Neural cell (in vitro differentiated cells): Measurements from ENCODE around the gene ARHGAP9. TPM values are rescaled to one million over a fixed set of nuclear protein-coding genes. Genes with fewer than 3 reads are reported as not detected.
"Not testable (repeated sequence)": the region's sequence is repeated elsewhere in the genome, so short reads cannot be mapped to it uniquely, and the experiment has no call there.

ENCODE experiments used
- H2AFZ ChIP-seq: fragments of 200-600, 300-800 bp; sonication (generic), shearing (Covaris generic); 2 replicates; pipeline ENCODE4 v1.6.0; 2014; ENCODE audit warnings: low read depth, mild to moderate bottlenecking, antibody characterized with exemption, low read length, moderate library complexity
- H3F3A ChIP-seq: fragments of 200-600 bp; shearing (Covaris generic); 2 replicates; pipeline ENCODE4 v1.6.1; 2016; ENCODE audit warnings: mild to moderate bottlenecking, moderate library complexity, mixed read lengths, antibody characterized with exemption, low read length; ENCODE audit not compliant: insufficient read depth, poor library complexity, severe bottlenecking
- H3K27ac ChIP-seq: fragments of 200-600, 300-800 bp; sonication (generic), shearing (Covaris generic); 2 replicates; pipeline ENCODE4 v1.5.1; 2014; ENCODE audit warnings: mild to moderate bottlenecking, low read length, moderate library complexity
- H3K27me3 ChIP-seq: fragments of 300-800, 200-600 bp; sonication (generic), shearing (Covaris generic); 2 replicates; pipeline ENCODE4 v1.6.0; 2014; ENCODE audit warnings: mild to moderate bottlenecking, low read depth, low read length, moderate library complexity; ENCODE audit not compliant: insufficient read depth
- H3K36me3 ChIP-seq: fragments of 300-800, 200-600 bp; sonication (generic), shearing (Covaris generic); 2 replicates; pipeline ENCODE4 v1.5.1; 2014; ENCODE audit warnings: mild to moderate bottlenecking, antibody characterized with exemption, low read length, moderate library complexity; ENCODE audit not compliant: insufficient read depth
- H3K4me2 ChIP-seq: fragments of 300-800, 200-600 bp; sonication (generic), shearing (Covaris generic); 2 replicates; pipeline ENCODE4 v1.6.0; 2014; ENCODE audit warnings: mild to moderate bottlenecking, low read length
- H3K4me3 ChIP-seq: fragments of 300-800, 200-600 bp; sonication (generic), shearing (Covaris generic); 2 replicates; pipeline ENCODE4 v1.5.1; 2014; ENCODE audit warnings: mild to moderate bottlenecking, low read length, moderate library complexity
- H3K79me2 ChIP-seq: fragments of 200-600 bp; shearing (Covaris generic); replicated peaks from 2 replicates; pipeline ENCODE4 v1.6.0; 2014; ENCODE audit warnings: mild to moderate bottlenecking, low read length, moderate library complexity; ENCODE audit not compliant: insufficient read depth
- H3K9ac ChIP-seq: fragments of 300-800, 200-600 bp; sonication (generic), shearing (Covaris generic); 2 replicates; pipeline ENCODE4 v1.6.1; 2016; ENCODE audit warnings: mild to moderate bottlenecking, low read length, mixed read lengths
- H3K9me2 ChIP-seq: fragments of 200-600 bp; shearing (Covaris generic); 2 replicates; pipeline ENCODE4 v1.6.1; 2016; ENCODE audit warnings: mild to moderate bottlenecking, low read length, mixed read lengths; ENCODE audit not compliant: insufficient read depth
- H3K9me3 ChIP-seq: fragments of 200-600, 300-800 bp; sonication (generic), shearing (Covaris generic); 2 replicates; pipeline ENCODE4 v1.6.1; 2016; ENCODE audit warnings: mild to moderate bottlenecking, mixed run types, low read length, moderate library complexity, mixed read lengths
- H4K20me1 ChIP-seq: fragments of 200-600 bp; shearing (Covaris generic); 2 replicates; pipeline ENCODE4 v1.6.1; 2016; ENCODE audit warnings: mild to moderate bottlenecking, mixed run types; ENCODE audit not compliant: insufficient read depth
- CTCF ChIP-seq: fragments of 450-650 bp; IDR thresholded peaks from 2 replicates; pipeline ENCODE4 v1.5.1; 2014; ENCODE audit warnings: antibody characterized with exemption, mild to moderate bottlenecking, moderate library complexity; ENCODE audit not compliant: poor library complexity, severe bottlenecking
- EP300 ChIP-seq: fragments of 450-650 bp; conservative IDR thresholded peaks from 2 replicates; pipeline ENCODE4 v1.6.1; 2014; ENCODE audit warnings: antibody characterized with exemption, mild to moderate bottlenecking, moderate library complexity; ENCODE audit not compliant: poor library complexity, severe bottlenecking
- EZH2 ChIP-seq: fragments of 200-600, 300-800 bp; shearing (Covaris generic), sonication (generic); IDR thresholded peaks from 2 replicates; pipeline ENCODE4 v1.6.1; 2014; ENCODE audit warnings: antibody characterized with exemption, low read length, borderline replicate concordance, mild to moderate bottlenecking; ENCODE audit not compliant: insufficient read depth, poor library complexity, severe bottlenecking
- MXI1 ChIP-seq: fragments of 450-650 bp; conservative IDR thresholded peaks from 2 replicates; pipeline ENCODE4 v1.6.1; 2014; ENCODE audit warnings: antibody characterized with exemption, mild to moderate bottlenecking; ENCODE audit not compliant: poor library complexity, severe bottlenecking
- POLR2AphosphoS5 ChIP-seq: IDR thresholded peaks from 2 replicates; pipeline ENCODE4 v1.6.1; 2012
- RAD21 ChIP-seq: fragments of 450-650 bp; conservative IDR thresholded peaks from 2 replicates; pipeline ENCODE4 v1.6.1; 2014; ENCODE audit warnings: antibody characterized with exemption, mild to moderate bottlenecking, moderate library complexity
- REST ChIP-seq: IDR thresholded peaks from 2 replicates; pipeline ENCODE4 v1.6.1; 2012; ENCODE audit warnings: borderline replicate concordance
- SMC3 ChIP-seq: fragments of 450-650 bp; conservative IDR thresholded peaks from 2 replicates; pipeline ENCODE4 v1.6.1; 2014; ENCODE audit warnings: antibody characterized with exemption, mild to moderate bottlenecking, moderate library complexity; ENCODE audit not compliant: poor library complexity
- TAF1 ChIP-seq: IDR thresholded peaks from 2 replicates; pipeline ENCODE4 v1.6.1; 2012; ENCODE audit warnings: low read depth
- polyA plus RNA-seq: library from polyadenylated mRNA; depleted of rRNA; stranded (reverse); fragments of >200 nt; gene quantifications from 2 replicates; pipeline ENCODE4 v1.2.3, GENCODE V29; 2014

The ARHGAP9 gene
- polyA plus RNA-seq, 1 donor from 2014 or later = not detected

GRCh38 chr12:57517718-57518117 lies 38.1 kb upstream of the ARHGAP9 start:
- H3K9ac ChIP-seq, H4K20me1 ChIP-seq, H3F3A ChIP-seq, H3K4me3 ChIP-seq, H3K9me2 ChIP-seq, H3K27me3 ChIP-seq, H2AFZ ChIP-seq, H3K36me3 ChIP-seq, H3K9me3 ChIP-seq, H3K4me2 ChIP-seq, H3K27ac ChIP-seq: not testable (repeated sequence)
- peaks cover 19% of the 10 kb centered on the region for H3K79me2 ChIP-seq

GRCh38 chr12:57517187-57517586 lies 37.5 kb upstream of the ARHGAP9 start:
- Histone ChIP-seq H3K79me2 (peaks cover 19% of the 10 kb centered on the region), H3K4me3 (no peak overlapping the region), H3K9me3 (no peaks in the 10 kb centered on the region), H3F3A (no peaks in the 10 kb centered on the region), H3K27ac (no peak overlapping the region), H3K36me3 (peaks cover under 1% of the 10 kb centered on the region), H4K20me1 (no peaks in the 10 kb centered on the region), H3K9me2 (no peaks in the 10 kb centered on the region), H3K9ac (no peak overlapping the region), H3K4me2 (no peak overlapping the region), H3K27me3 (no peaks in the 10 kb centered on the region), H2AFZ (no peak overlapping the region)
- TF ChIP-seq CTCF (no peak), REST (no peak), EZH2 (no peak), POLR2AphosphoS5 (no peak), MXI1 (no peak), SMC3 (no peak), EP300 (no peak), TAF1 (no peak), RAD21 (no peak)

GRCh38 chr12:57516617-57517153 lies 37.0 kb upstream of the ARHGAP9 start:
- Histone ChIP-seq H3K79me2 (peaks cover 19% of the 10 kb centered on the region), H2AFZ (no peak overlapping the region), H3K27ac (no peak overlapping the region), H3K4me2 (no peak overlapping the region), H3K9ac (no peak overlapping the region), H3K9me2 (no peaks in the 10 kb centered on the region), H3K4me3 (no peak overlapping the region), H3K36me3 (peaks cover 5% of the 10 kb centered on the region), H3K9me3 (no peaks in the 10 kb centered on the region), H4K20me1 (no peaks in the 10 kb centered on the region), H3K27me3 (no peaks in the 10 kb centered on the region), H3F3A (no peaks in the 10 kb centered on the region)
- TF ChIP-seq CTCF (no peak), SMC3 (no peak), MXI1 (no peak), POLR2AphosphoS5 (no peak), EP300 (no peak), REST (no peak), TAF1 (no peak), RAD21 (no peak), EZH2 (no peak)
